ENCODE results near the gene MGRN1. TPM values are rescaled to one million over a fixed set of nuclear protein-coding genes. Genes with fewer than 3 reads are reported as not detected.

The MGRN1 gene
- total RNA-seq, 4 donors from 2014 or later = 32.5 to 86.4 (median 57.6) TPM

DNA sequence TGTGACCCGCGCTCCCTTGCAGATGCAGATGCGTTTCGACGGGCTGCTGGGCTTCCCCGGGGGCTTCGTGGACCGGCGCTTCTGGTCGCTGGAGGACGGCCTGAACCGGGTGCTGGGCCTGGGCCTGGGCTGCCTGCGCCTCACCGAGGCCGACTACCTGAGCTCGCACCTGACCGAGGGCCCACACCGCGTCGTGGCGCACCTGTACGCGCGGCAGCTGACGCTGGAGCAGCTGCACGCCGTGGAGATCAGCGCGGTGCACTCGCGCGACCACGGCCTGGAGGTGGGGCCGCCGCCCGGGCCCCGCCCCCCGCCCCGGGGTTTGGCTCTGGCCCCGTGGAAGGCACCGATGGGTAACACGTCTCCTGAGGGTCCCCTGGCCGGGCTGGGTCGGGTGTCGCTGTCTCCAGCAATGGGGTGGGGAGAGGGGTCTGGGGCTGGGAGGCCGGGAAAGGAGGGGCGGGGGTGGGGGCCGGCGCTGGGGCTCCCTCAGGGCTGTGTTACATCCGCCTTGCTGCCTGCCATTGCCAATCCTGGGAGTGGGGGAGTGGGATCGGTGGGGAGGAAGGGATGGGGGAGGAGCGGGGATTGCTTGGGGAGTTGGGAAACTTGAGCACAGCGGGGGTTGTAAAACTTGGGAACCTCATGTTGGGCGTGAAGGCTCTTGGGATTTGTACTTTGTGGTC lies 69.5 kb downstream of the MGRN1 start:
- intact Hi-C loops (cut with DNase I) = no loop called here
- 8 to 13% methylated on average over 4 to 7 of the region's 54 CpGs for WGBS, 2 donors
- Histone ChIP-seq H3K4me1 (peaks cover 15 to 22% of the 10 kb centered on the region in 2 donors), H3K36me3 (peaks cover 26 to 33% of the 10 kb centered on the region in 2 donors), H3K9me3 (no peaks in the 10 kb centered on the region), H3K27ac (peak overlapping the region; percentile 22 to 91 (median 87)), H3K27me3 (no peaks in the 10 kb centered on the region), H3K4me3 (replicated peaks in 1 of 3) (peak overlapping the region; percentile 34 to 97 (median 97))
- TF ChIP-seq POLR2A (IDR thresholded peaks at IDR 0.05) (no peak), CTCF (IDR thresholded peaks at IDR 0.05) (no peak)
- DNase-seq = peak; percentile 73

- Histone ChIP-seq H3K4me1 (peaks cover 15 to 22% of the 10 kb centered on the region in 2 donors), H3K36me3 (peaks cover 33% of the 10 kb centered on the region in 2 donors), H3K9me3 (no peaks in the 10 kb centered on the region), H3K4me3 (replicated peaks in 1 of 3) (peak overlapping the region in 1 of 3 donors; percentile 97), H3K27me3 (no peaks in the 10 kb centered on the region), H3K27ac (peak overlapping the region in 2 of 3 donors; percentile 22 to 87)
- intact Hi-C loops (cut with DNase I) = loop anchor here (5.0 kb wide), 2 partner anchors 37 to 78 kb away; partner anchors contain the start of genes ANKS3 and DNAAF8
- TF ChIP-seq POLR2A (IDR thresholded peaks at IDR 0.05) (no peak), CTCF (IDR thresholded peaks at IDR 0.05) (no peak)
- WGBS, 2 donors = 34 to 39% methylated on average over 5 to 9 of the region's 26 CpGs
- no peak for DNase-seq
These were observed 70.2 kb downstream of the MGRN1 start for GRCh38 chr16:4694642-4695451.

DNA sequence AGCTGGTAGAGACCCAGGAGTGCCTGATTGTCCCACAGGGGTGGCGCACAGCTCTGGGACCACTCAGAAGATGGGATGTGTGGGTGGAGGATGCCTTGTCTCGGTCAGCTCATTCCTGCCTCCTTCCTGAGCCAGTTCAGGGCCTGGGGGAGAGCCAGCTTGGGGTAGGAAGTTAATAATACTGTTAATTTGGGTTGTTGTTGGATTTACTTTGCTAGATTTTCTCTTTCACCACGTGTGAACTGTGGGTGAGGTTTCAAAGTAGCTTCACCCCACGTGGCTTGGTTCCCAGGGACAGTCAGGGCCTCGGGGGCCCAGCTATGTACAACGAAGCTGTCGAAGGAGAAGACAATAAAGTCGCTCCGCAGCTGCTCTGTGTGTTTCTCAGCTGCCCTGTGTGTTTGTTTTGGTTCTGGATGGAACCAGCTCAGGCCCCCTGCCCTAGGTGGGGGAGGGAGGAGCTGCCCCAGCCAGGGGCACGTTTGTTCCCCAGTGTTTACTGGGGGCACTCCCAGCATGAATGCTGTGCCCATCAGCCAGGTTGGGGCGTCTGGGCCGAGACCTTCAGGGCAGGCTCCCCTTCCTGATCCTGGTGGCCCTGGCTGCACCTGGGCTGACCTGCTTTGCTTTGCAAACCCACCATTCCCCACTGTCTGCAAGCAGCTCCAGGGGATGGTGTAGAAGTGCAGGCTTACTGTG lies 71.0 kb downstream of the MGRN1 start:
- no peak for DNase-seq
- H3K27ac ChIP-seq = peak overlapping the region in 1 of 3 donors; percentile 22
- H3K27me3 ChIP-seq = no peaks in the 10 kb centered on the region
- intact Hi-C loops (cut with DNase I) = loop anchor here (5.0 kb wide), 2 partner anchors 37 to 78 kb away; partner anchors contain the start of genes ANKS3 and DNAAF8
- H3K4me1 ChIP-seq = peaks cover 15 to 22% of the 10 kb centered on the region in 2 donors
- TF ChIP-seq POLR2A (IDR thresholded peaks at IDR 0.05) (no peak), CTCF (IDR thresholded peaks at IDR 0.05) (no peak)
- WGBS, 2 donors = 64 to 81% methylated on average over 10 to 11 of the region's 12 CpGs
- H3K9me3 ChIP-seq = no peaks in the 10 kb centered on the region
- H3K36me3 ChIP-seq = peaks cover 37 to 41% of the 10 kb centered on the region in 2 donors
- no peak overlapping the region for H3K4me3 ChIP-seq (replicated peaks in 1 of 3)

- WGBS, 2 donors = 72 to 82% methylated on average over 16 of the region's 19 CpGs
- TF ChIP-seq POLR2A (IDR thresholded peaks at IDR 0.05) (no peak), CTCF (IDR thresholded peaks at IDR 0.05) (no peak)
- no peak for DNase-seq
- Histone ChIP-seq H3K36me3 (peaks cover 43 to 44% of the 10 kb centered on the region in 2 donors), H3K27me3 (no peaks in the 10 kb centered on the region), H3K27ac (no peak overlapping the region), H3K9me3 (no peaks in the 10 kb centered on the region), H3K4me3 (replicated peaks in 1 of 3) (no peak overlapping the region), H3K4me1 (peaks cover 15 to 22% of the 10 kb centered on the region in 2 donors)
- intact Hi-C loops (cut with DNase I) = loop anchor here (5.0 kb wide), 2 partner anchors 36 to 79 kb away; partner anchors contain the start of genes ANKS3 and DNAAF8
These were observed 71.7 kb downstream of the MGRN1 start for GRCh38 chr16:4696172-4696904.
